Stomach (tissue), 9 donors: Measurements from ENCODE around the gene GNB4. TPM values are rescaled to one million over a fixed set of nuclear protein-coding genes. Genes with fewer than 3 reads are reported as not detected.

ENCODE experiments used
- DNase-seq, 2 donors: peaks; one replicate each; pipeline versions ENCODE4 v3.0.0 to v3.0.0-alpha.2; 2013 to 2019
- H3K27ac ChIP-seq, 5 donors: fragments of 200-600 bp in 4 of 5; sonication (generic) in 4 of 5; one replicate each; pipeline ENCODE4 v1.5.1; 2013 to 2019; ENCODE audit warnings: mild to moderate bottlenecking in 1 of 5, moderate library complexity in 1 of 5
- H3K27me3 ChIP-seq, 3 donors: fragments of 200-600 bp; sonication (generic); one replicate each; pipeline ENCODE4 v1.5.1; 2017 to 2019; ENCODE audit warnings: mixed run types in 1 of 3
- H3K36me3 ChIP-seq, 4 donors: fragments of 200-600 bp; sonication (generic); 1 replicate in 3 of 4; 2 replicates in 1 of 4; pipeline ENCODE4 v1.5.1; 2016 to 2019
- H3K4me1 ChIP-seq, 4 donors: fragments of 200-600 bp; sonication (generic); one replicate each; pipeline ENCODE4 v1.5.1; 2016 to 2019
- H3K4me3 ChIP-seq, 4 donors: fragments of 200-600 bp; sonication (generic) in 3 of 4; one replicate each; pipeline ENCODE4 v1.5.1; 2016 to 2019; ENCODE audit warnings: mild to moderate bottlenecking in 1 of 4
- H3K9me3 ChIP-seq, 4 donors: fragments of 200-600 bp; sonication (generic); one replicate each; pipeline ENCODE4 v1.5.1; 2016 to 2019
- CTCF ChIP-seq, 7 experiments: fragments of 450-650 bp in 4 of 7; fragments of 200-600 bp in 3 of 7; sonication (generic) in 3 of 7; IDR thresholded peaks; one replicate each; pipeline ENCODE4 v1.5.1; 2016 to 2019; ENCODE audit warnings: antibody characterized with exemption in 7 of 7, control low read depth in 2 of 7, mild to moderate bottlenecking in 1 of 7
- EP300 ChIP-seq: sonication (generic); formaldehyde crosslinking; IDR thresholded peaks from one replicate; pipeline ENCODE4 v1.6.1; 2017; ENCODE audit warnings: antibody characterized with exemption
- POLR2A ChIP-seq, 4 donors: fragments of 450-650 bp; IDR thresholded peaks; one replicate each; pipeline ENCODE4 v1.6.1; 2016; ENCODE audit warnings: antibody characterized with exemption in 4 of 4, control low read depth in 2 of 4, mild to moderate bottlenecking in 1 of 4, moderate library complexity in 1 of 4
- POLR2AphosphoS5 ChIP-seq, 3 donors: sonication (generic); formaldehyde crosslinking; IDR thresholded peaks; one replicate each; pipeline ENCODE4 v1.6.1; 2016; ENCODE audit warnings: antibody characterized with exemption in 3 of 3
- WGBS, 5 donors: extraction: QIAGEN DNeasy Blood & Tissue Kit in 3 of 5; methylation state at CpG; one replicate each; pipeline versions ENCODE4 v1.1.5 to v1.1.7; 2013 to 2018; 5-methylcytosine and 5-hydroxymethylcytosine counted together
- intact Hi-C: fragments of 100-400 bp; cut with DNase I; formaldehyde crosslinking; loops from one replicate; pipeline ENCODE4 v1.15.1; 2023; ENCODE audit warnings: low total_unique reads
- polyA plus RNA-seq, 3 donors: library from polyadenylated mRNA; stranded (reverse); fragments of 200-250 nt; gene quantifications; one replicate each; pipeline ENCODE4 v1.2.3, GENCODE V29; 2013
- total RNA-seq, 5 donors: library from RNA; depleted of rRNA; stranded (reverse); fragments of >200 nt; gene quantifications; one replicate each; pipeline versions ENCODE4 v1.1.0 to v1.2.3, GENCODE V29; 2014 to 2016
- donor health status: healthy with polysubstance abuse.
- donor health status: Bipolar disorder and iron deficiency.
- donor health status: healthy.

The GNB4 gene
- total and polyA plus RNA-seq, 8 donors, result 3.8 to 81.3 (median 25.4) TPM

GRCh38 chr3:179452176-179452564 lies 900 bp upstream of the GNB4 start:
- peak overlapping the region in 4 of 5 donors; percentile 85 to 97 (median 92) for H3K27ac ChIP-seq
- H3K4me1 ChIP-seq, result peaks cover 0 to 43% (median 23%) of the 10 kb centered on the region in 4 donors
- peak in 1 of 2 donors; percentile 88 for DNase-seq
- H3K36me3 ChIP-seq, result no peaks in the 10 kb centered on the region
- WGBS, 5 donors, result 36 to 57% (median 42%) methylated on average over 6 of the region's 6 CpGs
- H3K4me3 ChIP-seq, result peak overlapping the region; percentile 67 to 89 (median 76)
- H3K27me3 ChIP-seq, result no peaks in the 10 kb centered on the region
- intact Hi-C loops, result no loop called here
- H3K9me3 ChIP-seq, result no peaks in the 10 kb centered on the region
- TF ChIP-seq EP300, result no peak
- no peak for TF ChIP-seq CTCF (IDR thresholded peaks at IDR 0.05)
- TF ChIP-seq POLR2AphosphoS5 (IDR thresholded peaks at IDR 0.05), result no peak
- TF ChIP-seq POLR2A (IDR thresholded peaks at IDR 0.05), result no peak

GRCh38 chr3:179450901-179451264 lies 387 bp downstream of the GNB4 start:
- WGBS, 5 donors, result 0 to 3% (median 1%) methylated on average over 3 to 43 of the region's 43 CpGs
- no peaks in the 10 kb centered on the region for H3K9me3 ChIP-seq
- no peaks in the 10 kb centered on the region for H3K27me3 ChIP-seq
- H3K4me1 ChIP-seq, result peaks cover 0 to 55% (median 27%) of the 10 kb centered on the region in 4 donors
- DNase-seq, result peak in 1 of 2 donors; percentile 71
- TF ChIP-seq POLR2AphosphoS5 (IDR thresholded peaks at IDR 0.05), result no peak
- TF ChIP-seq POLR2A (IDR thresholded peaks at IDR 0.05), result no peak
- no peak for TF ChIP-seq CTCF (IDR thresholded peaks at IDR 0.05)
- no peak for TF ChIP-seq EP300
- intact Hi-C loops, result no loop called here
- H3K4me3 ChIP-seq, result peak overlapping the region; percentile 67 to 89 (median 76)
- H3K36me3 ChIP-seq, result no peaks in the 10 kb centered on the region
- peak overlapping the region; percentile 81 to 97 (median 88) for H3K27ac ChIP-seq

- TF ChIP-seq POLR2A (IDR thresholded peaks at IDR 0.05) (no peak), POLR2AphosphoS5 (IDR thresholded peaks at IDR 0.05) (no peak), CTCF (IDR thresholded peaks at IDR 0.05) (no peak), EP300 (no peak)
- 22 to 47% (median 39%) methylated on average over 12 of the region's 12 CpGs for WGBS, 5 donors
- peak overlapping the region; percentile 67 to 89 (median 76) for H3K4me3 ChIP-seq
- no peaks in the 10 kb centered on the region for H3K36me3 ChIP-seq
- peak in 1 of 2 donors; percentile 21 for DNase-seq
- peak overlapping the region in 4 of 5 donors; percentile 85 to 97 (median 92) for H3K27ac ChIP-seq
- intact Hi-C loops, result no loop called here
- no peaks in the 10 kb centered on the region for H3K9me3 ChIP-seq
- H3K4me1 ChIP-seq, result peaks cover 0 to 55% (median 27%) of the 10 kb centered on the region in 4 donors
- no peaks in the 10 kb centered on the region for H3K27me3 ChIP-seq
Measured at GRCh38 chr3:179450261-179450701, 989 bp downstream of the GNB4 start.

- Histone ChIP-seq H3K36me3 (no peaks in the 10 kb centered on the region), H3K27ac (peak overlapping the region in 4 of 5 donors; percentile 85 to 97 (median 92)), H3K4me1 (peaks cover 0 to 55% (median 28%) of the 10 kb centered on the region in 4 donors), H3K4me3 (peak overlapping the region; percentile 67 to 89 (median 76)), H3K27me3 (no peaks in the 10 kb centered on the region), H3K9me3 (no peaks in the 10 kb centered on the region)
- DNase-seq, result peak in 1 of 2 donors; percentile 16
- intact Hi-C loops, result no loop called here
- WGBS, 5 donors, result 60 to 77% (median 63%) methylated on average over 2 of the region's 2 CpGs
- no peak for TF ChIP-seq POLR2A (IDR thresholded peaks at IDR 0.05)
- no peak for TF ChIP-seq POLR2AphosphoS5 (IDR thresholded peaks at IDR 0.05)
- TF ChIP-seq EP300, result no peak
- TF ChIP-seq CTCF (IDR thresholded peaks at IDR 0.05), result no peak
Measured at GRCh38 chr3:179449636-179450035, 1.6 kb downstream of the GNB4 start.
